ENCODE results near the gene ARMC7.

Gene ARMC7

GRCh38 chr17:75078284-75079022, 31.3 kb upstream of the ARMC7 start:
- no peak for DNase-seq

- DNase-seq = no peak
Observed at GRCh38 chr17:75079023-75079373, 30.8 kb upstream of the ARMC7 start.

GRCh38 chr17:75081611-75082540, 27.9 kb upstream of the ARMC7 start:
- no peak for DNase-seq

GRCh38 chr17:75082683-75083082, 27.1 kb upstream of the ARMC7 start:
- DNase-seq = no peak

- no peak for DNase-seq
Observed at GRCh38 chr17:75084039-75084660, 25.6 kb upstream of the ARMC7 start.

GRCh38 chr17:75086496-75087181, 23.1 kb upstream of the ARMC7 start:
- DNase-seq = no peak

- DNase-seq = no peak
Observed at GRCh38 chr17:75087182-75087557, 22.6 kb upstream of the ARMC7 start.

GRCh38 chr17:75087558-75088453, 22.0 kb upstream of the ARMC7 start, which contains the start of gene SLC16A5:
TSS of gene SLC16A5 (plus strand) at chr17:75087954. CDS start at chr17:75093637, 5,683 bp downstream.
- peak; percentile 58 for DNase-seq

- DNase-seq = no peak
Observed at GRCh38 chr17:75088465-75089417, 21.0 kb upstream of the ARMC7 start.

GRCh38 chr17:75090871-75091854, 18.6 kb upstream of the ARMC7 start:
- no peak for DNase-seq

- DNase-seq = no peak
Observed at GRCh38 chr17:75091855-75092327, 17.9 kb upstream of the ARMC7 start.

GRCh38 chr17:75093548-75094158, 16.1 kb upstream of the ARMC7 start:
- DNase-seq = no peak

GRCh38 chr17:75094871-75095399, 14.8 kb upstream of the ARMC7 start:
- DNase-seq = no peak

- DNase-seq = no peak
Observed at GRCh38 chr17:75096082-75096625, 13.6 kb upstream of the ARMC7 start.

- no peak for DNase-seq
Observed at GRCh38 chr17:75097865-75098264, 11.9 kb upstream of the ARMC7 start.

GRCh38 chr17:75098861-75099260, 10.9 kb upstream of the ARMC7 start:
- DNase-seq = no peak

GRCh38 chr17:75099881-75100595, 9.7 kb upstream of the ARMC7 start:
- DNase-seq = no peak

Measured in stimulated activated CD8-positive, alpha-beta memory T cell treated with anti-CD3 and anti-CD28 coated beads, Interleukin-4, amount 100 ng/mL, for 48 hours (primary cell).